Measurements from ENCODE around the gene SIN3B.

DNA sequence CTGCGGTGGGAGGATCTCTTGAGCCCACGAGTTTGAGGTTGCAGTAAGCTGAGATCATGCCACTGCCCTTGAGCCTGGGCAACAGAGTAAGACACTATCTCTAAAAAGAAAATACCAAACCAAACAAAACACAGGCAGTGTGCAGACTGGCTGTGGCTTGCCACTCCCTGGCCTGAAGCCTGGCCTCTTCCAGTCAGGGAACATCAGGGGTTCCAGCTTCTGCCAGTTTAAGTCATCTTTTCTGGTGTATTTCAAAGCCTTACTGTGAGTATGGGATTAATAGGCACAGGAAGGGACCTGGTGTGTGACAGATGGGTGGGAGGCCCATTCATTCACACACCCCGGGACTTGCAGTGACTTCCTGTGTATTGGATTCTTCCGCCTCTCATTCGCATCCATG is 32.6 kb downstream of the SIN3B start:
- TF ChIP-seq, protein P1, sequence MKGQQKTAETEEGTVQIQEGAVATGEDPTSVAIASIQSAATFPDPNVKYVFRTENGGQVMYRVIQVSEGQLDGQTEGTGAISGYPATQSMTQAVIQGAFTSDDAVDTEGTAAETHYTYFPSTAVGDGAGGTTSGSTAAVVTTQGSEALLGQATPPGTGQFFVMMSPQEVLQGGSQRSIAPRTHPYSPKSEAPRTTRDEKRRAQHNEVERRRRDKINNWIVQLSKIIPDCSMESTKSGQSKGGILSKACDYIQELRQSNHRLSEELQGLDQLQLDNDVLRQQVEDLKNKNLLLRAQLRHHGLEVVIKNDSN (IDR thresholded peaks at IDR 0.05): no peak
- no peak for TF ChIP-seq EGR1 (IDR thresholded peaks at IDR 0.05)
- TF ChIP-seq ZBTB7A (IDR thresholded peaks at IDR 0.05; ENCODE audit: low read depth): no peak
- TF ChIP-seq, protein P2, sequence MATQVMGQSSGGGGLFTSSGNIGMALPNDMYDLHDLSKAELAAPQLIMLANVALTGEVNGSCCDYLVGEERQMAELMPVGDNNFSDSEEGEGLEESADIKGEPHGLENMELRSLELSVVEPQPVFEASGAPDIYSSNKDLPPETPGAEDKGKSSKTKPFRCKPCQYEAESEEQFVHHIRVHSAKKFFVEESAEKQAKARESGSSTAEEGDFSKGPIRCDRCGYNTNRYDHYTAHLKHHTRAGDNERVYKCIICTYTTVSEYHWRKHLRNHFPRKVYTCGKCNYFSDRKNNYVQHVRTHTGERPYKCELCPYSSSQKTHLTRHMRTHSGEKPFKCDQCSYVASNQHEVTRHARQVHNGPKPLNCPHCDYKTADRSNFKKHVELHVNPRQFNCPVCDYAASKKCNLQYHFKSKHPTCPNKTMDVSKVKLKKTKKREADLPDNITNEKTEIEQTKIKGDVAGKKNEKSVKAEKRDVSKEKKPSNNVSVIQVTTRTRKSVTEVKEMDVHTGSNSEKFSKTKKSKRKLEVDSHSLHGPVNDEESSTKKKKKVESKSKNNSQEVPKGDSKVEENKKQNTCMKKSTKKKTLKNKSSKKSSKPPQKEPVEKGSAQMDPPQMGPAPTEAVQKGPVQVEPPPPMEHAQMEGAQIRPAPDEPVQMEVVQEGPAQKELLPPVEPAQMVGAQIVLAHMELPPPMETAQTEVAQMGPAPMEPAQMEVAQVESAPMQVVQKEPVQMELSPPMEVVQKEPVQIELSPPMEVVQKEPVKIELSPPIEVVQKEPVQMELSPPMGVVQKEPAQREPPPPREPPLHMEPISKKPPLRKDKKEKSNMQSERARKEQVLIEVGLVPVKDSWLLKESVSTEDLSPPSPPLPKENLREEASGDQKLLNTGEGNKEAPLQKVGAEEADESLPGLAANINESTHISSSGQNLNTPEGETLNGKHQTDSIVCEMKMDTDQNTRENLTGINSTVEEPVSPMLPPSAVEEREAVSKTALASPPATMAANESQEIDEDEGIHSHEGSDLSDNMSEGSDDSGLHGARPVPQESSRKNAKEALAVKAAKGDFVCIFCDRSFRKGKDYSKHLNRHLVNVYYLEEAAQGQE (IDR thresholded peaks at IDR 0.05; ENCODE audit: low read depth): no peak
- no peak for TF ChIP-seq CEBPB (IDR thresholded peaks at IDR 0.05)
- TF ChIP-seq EP300 (IDR thresholded peaks at IDR 0.05; ENCODE audit: borderline replicate concordance): no peak
- no peak for TF ChIP-seq FOXM1 (IDR thresholded peaks at IDR 0.05; ENCODE audit: borderline replicate concordance, low read depth)
- TF ChIP-seq TEAD4 (IDR thresholded peaks at IDR 0.05): no peak

Measured in Ishikawa (cell line).